GM12878 (cell line): ENCODE data around the gene PTPRQ. TPM values are rescaled to one million over a fixed set of nuclear protein-coding genes. Genes with fewer than 3 reads are reported as not detected.

Experiments used
- ATAC-seq: fragments of 200-7000 bp; cut with Tn5 transposase; 3 replicates; pipeline ENCODE4 v1.9.1; 2020; ENCODE audit warnings: mild to moderate bottlenecking, moderate library complexity
- BruUV-seq: library from RNA; stranded (reverse); fragments of 400-500 nt; replicated peaks from 2 replicates; lab custom pipeline; 2021; lab: Mats Ljungman, UMichigan
- CTCF ChIA-PET: fragments of 300-600 bp; sonication (Branson Sonifier 250); formaldehyde crosslinking; extraction: SDS; loops from one replicate; lab custom pipeline; 2021; ENCODE audit warnings: inconsistent platforms; lab: Yijun Ruan, JAX
- POLR2A ChIA-PET: fragments of 350-600 bp; formaldehyde crosslinking; extraction: SDS; loops from one replicate; lab custom pipeline; 2021; ENCODE audit warnings: inconsistent platforms; lab: Charles Lee
- RAD21 ChIA-PET: fragments of 300-600 bp; sonication (Branson Sonifier 250); formaldehyde crosslinking; loops from one replicate; lab custom pipeline; 2023; ENCODE audit warnings: antibody characterized with exemption; ENCODE audit not compliant: unreplicated experiment; lab: Charles Lee
- SMC1A ChIA-PET: fragments of 300-600 bp; sonication (Branson Sonifier 250); formaldehyde crosslinking; loops from one replicate; lab custom pipeline; 2023; ENCODE audit not compliant: unreplicated experiment, uncharacterized antibody; lab: Charles Lee
- DNase-seq: peaks from one replicate; pipeline ENCODE4 v3.0.0-alpha.2; 2011; ENCODE audit warnings: low read depth, low spot score
- FAIRE-seq: peaks from 3 replicates; lab custom pipeline; 2011; peaks lifted over from hg19 to GRCh38; lab: Jason Lieb, UNC
- H2AFZ ChIP-seq: 2 replicates; pipeline ENCODE4 v1.6.0; 2011; ENCODE audit warnings: low read depth, low read length, control low read depth; ENCODE audit not compliant: control insufficient read depth
- H3K27ac ChIP-seq: 2 replicates; pipeline ENCODE4 v1.5.1; 2011; ENCODE audit warnings: control low read depth; ENCODE audit not compliant: control insufficient read depth, insufficient read depth
- H3K27me3 ChIP-seq, 2 experiments: replicated peaks in 1 of 2; 2 replicates each; pipeline versions ENCODE4 v1.6.0 to v1.6.1; 2011; ENCODE audit warnings: low read length in 1 of 2; ENCODE audit not compliant: control insufficient read depth in 2 of 2, insufficient read depth in 2 of 2
- H3K36me3 ChIP-seq, 2 experiments: 2 replicates each; pipeline ENCODE4 v1.5.1; 2011; ENCODE audit warnings: low read length in 1 of 2; ENCODE audit not compliant: control insufficient read depth in 2 of 2, insufficient read depth in 2 of 2
- H3K4me1 ChIP-seq: 2 replicates; pipeline ENCODE4 v1.6.1; 2011; ENCODE audit warnings: mild to moderate bottlenecking, low read length, moderate library complexity, mixed read lengths; ENCODE audit not compliant: control insufficient read depth, insufficient read depth
- H3K4me2 ChIP-seq: 2 replicates; pipeline ENCODE4 v1.6.0; 2011; ENCODE audit warnings: control low read depth; ENCODE audit not compliant: control insufficient read depth, insufficient read depth
- H3K4me3 ChIP-seq: fragments of 200-600 bp; sonication (generic); 2 replicates; pipeline ENCODE4 v1.5.1; 2016
- H3K79me2 ChIP-seq: 2 replicates; pipeline ENCODE4 v1.6.0; 2011; ENCODE audit warnings: low read length; ENCODE audit not compliant: control insufficient read depth, insufficient read depth
- H3K9ac ChIP-seq: 2 replicates; pipeline ENCODE4 v1.8.0; 2011; ENCODE audit warnings: low read length, control low read depth, mixed read lengths; ENCODE audit not compliant: control insufficient read depth, insufficient read depth
- H3K9me3 ChIP-seq: replicated peaks from 3 replicates; pipeline ENCODE4 v1.5.1; 2011; ENCODE audit warnings: mild to moderate bottlenecking, low read length; ENCODE audit not compliant: control insufficient read depth, insufficient read depth
- H4K20me1 ChIP-seq: 2 replicates; pipeline ENCODE4 v1.6.0; 2011; ENCODE audit not compliant: control insufficient read depth, insufficient read depth
- CHD1 ChIP-seq: IDR thresholded peaks from 2 replicates; pipeline ENCODE4 v1.6.1; 2012; ENCODE audit warnings: low read depth, low read length, improper control_type of control experiment
- EP300 ChIP-seq, 2 experiments: fragments of 150-350 bp in 1 of 2; IDR thresholded peaks; 2 replicates each; pipeline ENCODE4 v1.6.1; 2011 to 2012; ENCODE audit warnings: low read depth in 2 of 2, low read length in 2 of 2, borderline replicate concordance in 1 of 2, improper control_type of control experiment in 1 of 2, inconsistent platforms in 1 of 2; ENCODE audit not compliant: control insufficient read depth in 1 of 2
- HDAC2 ChIP-seq: fragments of 200-600 bp; sonication (generic); IDR thresholded peaks from 2 replicates; pipeline ENCODE4 v1.6.1; 2017
- JUNB ChIP-seq: IDR thresholded peaks from 2 replicates; pipeline ENCODE4 v1.6.1; 2016; ENCODE audit warnings: antibody characterized with exemption, mild to moderate bottlenecking
- JUND ChIP-seq: IDR thresholded peaks from 2 replicates; pipeline ENCODE4 v1.6.1; 2012; ENCODE audit warnings: low read depth, mild to moderate bottlenecking, low read length, improper control_type of control experiment, moderate library complexity
- KLF5 ChIP-seq: fragments of 450-650 bp; IDR thresholded peaks from 2 replicates; pipeline ENCODE4 v1.6.1; 2014; ENCODE audit warnings: mild to moderate bottlenecking; ENCODE audit not compliant: partially characterized antibody
- MXI1 ChIP-seq: fragments of 150-350 bp; IDR thresholded peaks from 2 replicates; pipeline ENCODE4 v1.6.1; 2011; ENCODE audit warnings: low read depth, mild to moderate bottlenecking, inconsistent platforms, low read length, improper control_type of control experiment
- NBN ChIP-seq: fragments of 450-650 bp; IDR thresholded peaks from 2 replicates; pipeline ENCODE4 v1.6.1; 2016
- NR2F1 ChIP-seq: fragments of 450-650 bp; conservative IDR thresholded peaks from 2 replicates; pipeline ENCODE4 v1.6.1; 2017; ENCODE audit warnings: mild to moderate bottlenecking
- PKNOX1 ChIP-seq: fragments of 450-650 bp; IDR thresholded peaks from 2 replicates; pipeline ENCODE4 v1.6.1; 2016; ENCODE audit warnings: mild to moderate bottlenecking
- PML ChIP-seq: IDR thresholded peaks from 2 replicates; pipeline ENCODE4 v1.6.1; 2012; ENCODE audit warnings: low read length, inconsistent platforms
- SUPT20H ChIP-seq: IDR thresholded peaks from 2 replicates; pipeline ENCODE4 v1.6.1; 2011; ENCODE audit warnings: low read depth, mild to moderate bottlenecking, low read length, moderate library complexity, borderline replicate concordance; ENCODE audit not compliant: control insufficient read depth
- TARDBP ChIP-seq: IDR thresholded peaks from 2 replicates; pipeline ENCODE4 v1.6.1; 2016; ENCODE audit warnings: borderline replicate concordance
- ZBTB33 ChIP-seq: fragments of 450-650 bp; IDR thresholded peaks from 2 replicates; pipeline ENCODE4 v1.6.1; 2017; ENCODE audit warnings: mild to moderate bottlenecking
- ZNF24 ChIP-seq: fragments of 450-650 bp; IDR thresholded peaks from 2 replicates; pipeline ENCODE4 v1.6.1; 2017; ENCODE audit warnings: antibody characterized with exemption, mild to moderate bottlenecking
- ZNF274 ChIP-seq: IDR thresholded peaks from one replicate; pipeline ENCODE4 v1.8.0; 2011; ENCODE audit not compliant: insufficient read length, insufficient read depth
- ZNF622 ChIP-seq: fragments of 450-650 bp; IDR thresholded peaks from 2 replicates; pipeline ENCODE4 v1.6.1; 2017; ENCODE audit warnings: mild to moderate bottlenecking, inconsistent platforms
- WGBS: methylation state at CpG from one replicate; pipeline ENCODE4 v1.1.6; 2016; ENCODE audit warnings: low lambda C conversion rate; ENCODE audit not compliant: insufficient replicate concordance, insufficient coverage; ENCODE audit errors: missing lambda C conversion rate; 5-methylcytosine and 5-hydroxymethylcytosine counted together
- in situ Hi-C: fragments of 300-500 bp; cut with MboI; formaldehyde crosslinking; loops from 9 replicates; pipeline ENCODE4 v1.14.3; 2018; ENCODE audit warnings: mixed read lengths
- intact Hi-C: fragments of 100-400 bp; cut with micrococcal nuclease; formaldehyde crosslinking; loops from one replicate; pipeline ENCODE4 v1.14.2; 2022; ENCODE audit not compliant: unreplicated experiment
- polyA plus RNA-seq, 11 experiments: library from polyadenylated mRNA; depleted of rRNA in 4 of 11; unstranded in 6 of 11; stranded (reverse) in 5 of 11; fragments of >200 nt; fragmentation: Nextera tagmentation in 4 of 11; fragmentation: Illumina TruSeq in 1 of 11; extraction: Ambion mirVana in 4 of 11; extraction: Trizol in 1 of 11; gene quantifications; 1 replicate in 1 of 11; 2 replicates in 10 of 11; pipeline versions ENCODE4 v1.2.1 to v1.2.3, GENCODE V29; 2011 to 2016; ENCODE audit warnings: inconsistent platforms in 2 of 11, missing spikeins in 2 of 11, low read depth in 1 of 11
- total RNA-seq, 4 experiments: library from RNA; depleted of rRNA in 3 of 4; stranded (reverse); fragments of >200 nt in 3 of 4; fragmentation: Illumina TruSeq in 1 of 4; extraction: Trizol in 1 of 4; gene quantifications; 2 replicates each; pipeline versions ENCODE4 v1.2.1 to v1.2.3, GENCODE V29; 2013 to 2021
- TF ChIP-seq, protein P1 (sequence below): fragments of 450-650 bp; formaldehyde crosslinking; IDR thresholded peaks from 2 replicates; pipeline ENCODE4 v1.4.0; 2022; ENCODE audit warnings: mild to moderate bottlenecking, moderate library complexity

PTPRQ gene
- total and polyA plus RNA-seq, 10 of the 15 experiments (the other 5 are each of a cell fraction or from before 2014, with no cell fraction given): 0.01 TPM; not detected in 9

DNA sequence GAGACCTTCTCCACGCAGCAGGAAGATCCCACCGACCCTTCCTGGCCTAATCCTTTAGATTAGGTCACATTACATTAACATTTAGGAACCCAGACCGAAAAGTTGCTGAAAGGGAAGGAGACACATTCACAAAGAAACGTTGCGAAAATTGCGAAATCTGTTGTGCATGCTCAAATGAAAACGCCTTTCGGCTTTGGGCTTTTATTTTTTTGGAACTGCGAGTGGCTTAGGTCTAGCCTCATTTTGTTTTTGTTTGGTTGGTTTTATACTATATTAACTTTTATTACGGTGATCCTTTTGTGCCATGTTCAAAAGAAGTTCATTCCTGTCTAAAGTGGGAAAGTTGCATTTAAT, 264.9 kb downstream of the PTPRQ start:
- Histone ChIP-seq H3K4me3 (no peak overlapping the region), H3K79me2 (no peaks in the 10 kb centered on the region), H3K4me2 (no peak overlapping the region), H3K36me3 (no peaks in the 10 kb centered on the region), H3K4me1 (peaks cover 2% of the 10 kb centered on the region; the same call in 1 of the 2 replicates), H3K9me3 (no peaks in the 10 kb centered on the region), H2AFZ (no peak overlapping the region), H4K20me1 (no peaks in the 10 kb centered on the region), H3K27me3 (peaks cover 5 to 17% of the 10 kb centered on the region in 2 experiments), H3K9ac (no peak overlapping the region), H3K27ac (no peak overlapping the region)
- no peak for DNase-seq
- WGBS: 31% methylated on average over 10 of the region's 10 CpGs
- intact Hi-C loops: no loop called here
- RAD21 ChIA-PET: no interaction called here
- in situ Hi-C loops: no loop called here
- BruUV-seq: no TSS peak
- no peak for ATAC-seq
- no peak for FAIRE-seq
- SMC1A ChIA-PET: no interaction called here
- CTCF ChIA-PET: no interaction called here
- POLR2A ChIA-PET: no interaction called here
- TF ChIP-seq EP300 (IDR thresholded peaks at IDR 0.05; ENCODE audit: borderline replicate concordance in 1 of 2, control insufficient read depth in 1 of 2, low read depth in 2 of 2, low read length in 2 of 2) (no peak), TARDBP (no peak), PKNOX1 (no peak), NR2F1 (no peak), HDAC2 (no peak), MXI1 (no peak), SUPT20H (no peak), KLF5 (no peak), ZNF24 (no peak), PML (no peak), ZBTB33 (no peak), JUND (no peak), ZNF622 (no peak), NBN (no peak), JUNB (no peak), ZNF274 (no peak), CHD1 (no peak)
- TF ChIP-seq, protein P1, sequence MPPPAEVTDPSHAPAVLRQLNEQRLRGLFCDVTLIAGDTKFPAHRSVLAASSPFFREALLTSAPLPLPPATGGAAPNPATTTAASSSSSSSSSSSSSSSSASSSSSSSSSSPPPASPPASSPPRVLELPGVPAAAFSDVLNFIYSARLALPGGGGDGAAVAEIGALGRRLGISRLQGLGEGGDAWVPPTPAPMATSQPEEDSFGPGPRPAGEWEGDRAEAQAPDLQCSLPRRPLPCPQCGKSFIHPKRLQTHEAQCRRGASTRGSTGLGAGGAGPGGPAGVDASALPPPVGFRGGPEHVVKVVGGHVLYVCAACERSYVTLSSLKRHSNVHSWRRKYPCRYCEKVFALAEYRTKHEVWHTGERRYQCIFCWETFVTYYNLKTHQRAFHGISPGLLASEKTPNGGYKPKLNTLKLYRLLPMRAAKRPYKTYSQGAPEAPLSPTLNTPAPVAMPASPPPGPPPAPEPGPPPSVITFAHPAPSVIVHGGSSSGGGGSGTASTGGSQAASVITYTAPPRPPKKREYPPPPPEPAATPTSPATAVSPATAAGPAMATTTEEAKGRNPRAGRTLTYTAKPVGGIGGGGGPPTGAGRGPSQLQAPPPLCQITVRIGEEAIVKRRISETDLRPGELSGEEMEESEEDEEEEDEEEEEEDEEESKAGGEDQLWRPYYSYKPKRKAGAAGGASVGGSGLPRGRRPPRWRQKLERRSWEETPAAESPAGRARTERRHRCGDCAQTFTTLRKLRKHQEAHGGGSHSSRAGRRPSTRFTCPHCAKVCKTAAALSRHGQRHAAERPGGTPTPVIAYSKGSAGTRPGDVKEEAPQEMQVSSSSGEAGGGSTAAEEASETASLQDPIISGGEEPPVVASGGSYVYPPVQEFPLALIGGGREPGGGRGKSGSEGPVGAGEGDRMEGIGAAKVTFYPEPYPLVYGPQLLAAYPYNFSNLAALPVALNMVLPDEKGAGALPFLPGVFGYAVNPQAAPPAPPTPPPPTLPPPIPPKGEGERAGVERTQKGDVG (CRISPR knock-in tag): no peak
